ENCODE data around the gene RNU7-1.

RNU7-1 gene

DNA sequence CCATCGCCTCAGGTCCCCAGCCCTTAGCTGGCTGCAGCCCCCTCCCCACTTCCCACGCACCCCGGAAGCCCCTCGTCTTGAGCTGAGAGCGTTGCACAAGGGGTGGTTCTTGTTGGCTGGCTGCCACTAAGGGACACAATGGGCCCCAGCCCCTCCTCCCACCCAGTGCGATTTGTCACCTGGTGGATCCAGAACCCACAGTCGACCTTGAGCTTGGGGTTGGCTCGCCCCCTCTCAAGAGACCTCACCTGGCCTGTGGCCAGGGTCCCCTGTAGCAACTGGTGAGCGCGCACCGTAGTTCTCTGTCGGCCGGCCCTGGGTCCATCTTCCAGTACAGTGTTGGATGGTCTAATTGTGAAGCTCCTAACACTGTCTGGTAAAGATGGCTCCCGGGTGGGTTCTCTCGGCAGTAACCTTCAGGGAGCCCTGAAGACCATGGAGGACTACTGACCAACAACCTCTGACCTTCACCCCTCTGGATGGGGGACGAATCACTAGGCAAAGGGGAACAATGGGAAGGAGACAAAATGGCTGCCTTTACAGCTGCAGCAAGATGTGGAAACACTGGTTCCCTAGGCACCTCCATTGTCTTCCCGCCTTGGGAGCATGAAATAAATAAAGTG is 20.3 kb downstream of the RNU7-1 start:
- TF ChIP-seq, protein P1, sequence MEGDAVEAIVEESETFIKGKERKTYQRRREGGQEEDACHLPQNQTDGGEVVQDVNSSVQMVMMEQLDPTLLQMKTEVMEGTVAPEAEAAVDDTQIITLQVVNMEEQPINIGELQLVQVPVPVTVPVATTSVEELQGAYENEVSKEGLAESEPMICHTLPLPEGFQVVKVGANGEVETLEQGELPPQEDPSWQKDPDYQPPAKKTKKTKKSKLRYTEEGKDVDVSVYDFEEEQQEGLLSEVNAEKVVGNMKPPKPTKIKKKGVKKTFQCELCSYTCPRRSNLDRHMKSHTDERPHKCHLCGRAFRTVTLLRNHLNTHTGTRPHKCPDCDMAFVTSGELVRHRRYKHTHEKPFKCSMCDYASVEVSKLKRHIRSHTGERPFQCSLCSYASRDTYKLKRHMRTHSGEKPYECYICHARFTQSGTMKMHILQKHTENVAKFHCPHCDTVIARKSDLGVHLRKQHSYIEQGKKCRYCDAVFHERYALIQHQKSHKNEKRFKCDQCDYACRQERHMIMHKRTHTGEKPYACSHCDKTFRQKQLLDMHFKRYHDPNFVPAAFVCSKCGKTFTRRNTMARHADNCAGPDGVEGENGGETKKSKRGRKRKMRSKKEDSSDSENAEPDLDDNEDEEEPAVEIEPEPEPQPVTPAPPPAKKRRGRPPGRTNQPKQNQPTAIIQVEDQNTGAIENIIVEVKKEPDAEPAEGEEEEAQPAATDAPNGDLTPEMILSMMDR (IDR thresholded peaks at IDR 0.05) = no peak

DNA sequence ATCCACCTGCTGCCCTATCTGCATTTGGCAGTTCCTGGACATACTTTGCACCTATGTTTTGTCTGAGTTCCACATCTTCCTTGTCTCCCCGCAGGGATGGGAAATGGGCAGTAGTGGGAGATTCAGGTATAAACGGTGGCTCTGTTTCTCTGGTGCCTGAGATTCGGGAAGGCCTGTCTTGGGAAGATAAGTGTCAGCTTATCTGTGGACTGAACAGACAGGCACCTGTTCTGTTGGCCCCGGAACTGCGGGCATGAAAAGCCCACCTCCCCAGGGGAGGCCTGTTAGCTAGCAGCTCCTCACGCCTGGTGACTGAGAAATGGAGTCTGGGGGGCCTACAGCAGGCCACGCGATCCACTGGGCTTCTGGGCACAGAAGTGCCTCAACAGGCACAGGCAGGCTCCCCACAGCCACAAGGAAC is 21.0 kb downstream of the RNU7-1 start:
- TF ChIP-seq, protein P1 (IDR thresholded peaks at IDR 0.05) = no peak

DNA sequence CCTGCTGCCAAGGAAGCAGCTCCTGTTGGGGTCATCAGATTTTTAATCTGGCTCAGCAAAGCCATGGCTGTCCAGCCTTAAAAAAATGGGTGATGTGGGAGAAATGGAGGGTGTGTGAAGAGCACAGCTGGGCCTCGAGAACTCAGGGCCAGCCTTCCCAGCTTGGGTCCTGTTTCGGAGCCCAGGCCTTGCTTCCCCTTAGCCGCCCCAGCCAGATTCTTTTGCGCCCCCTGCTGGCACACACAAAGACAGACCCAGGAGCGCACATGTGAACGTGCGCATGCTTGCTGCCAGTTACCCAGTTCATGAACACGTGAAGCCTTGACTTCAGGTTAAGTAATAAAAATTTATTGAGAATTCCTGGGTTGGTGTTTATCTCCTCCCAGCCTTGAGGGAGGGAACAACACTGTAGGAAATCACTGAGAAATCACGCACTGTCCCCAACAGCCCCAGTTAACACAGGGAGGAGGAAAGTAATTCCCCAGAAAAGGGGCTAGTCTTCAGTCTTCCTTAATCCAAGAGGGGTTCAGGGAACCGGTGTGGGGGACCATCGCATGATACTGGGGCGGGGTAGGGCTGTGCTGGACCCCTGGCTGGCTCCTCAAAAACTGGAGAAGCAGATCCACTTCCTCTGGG is 21.5 kb downstream of the RNU7-1 start:
- TF ChIP-seq, protein P1 (IDR thresholded peaks at IDR 0.05) = peak; percentile 96

DNA sequence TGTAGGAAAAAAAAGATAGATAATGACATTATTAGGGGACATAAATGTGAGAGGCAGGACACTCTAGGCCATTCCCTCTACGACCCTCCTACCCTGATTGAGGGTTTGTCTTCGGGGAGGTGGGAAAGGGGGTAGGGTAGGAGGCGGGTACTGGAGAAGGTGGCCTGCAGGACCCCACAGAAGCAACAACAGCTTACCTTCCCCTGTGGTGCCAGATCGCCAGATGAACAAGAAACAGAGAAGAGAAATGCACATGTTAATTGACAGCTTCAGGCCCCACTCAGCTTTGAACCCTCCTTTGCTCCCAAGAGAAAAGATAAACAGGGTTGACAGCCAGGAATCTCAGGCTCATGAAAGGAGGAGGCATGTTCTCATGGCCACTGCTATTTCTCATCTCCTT is 22.1 kb downstream of the RNU7-1 start:
- TF ChIP-seq, protein P1 (IDR thresholded peaks at IDR 0.05) = no peak

DNA sequence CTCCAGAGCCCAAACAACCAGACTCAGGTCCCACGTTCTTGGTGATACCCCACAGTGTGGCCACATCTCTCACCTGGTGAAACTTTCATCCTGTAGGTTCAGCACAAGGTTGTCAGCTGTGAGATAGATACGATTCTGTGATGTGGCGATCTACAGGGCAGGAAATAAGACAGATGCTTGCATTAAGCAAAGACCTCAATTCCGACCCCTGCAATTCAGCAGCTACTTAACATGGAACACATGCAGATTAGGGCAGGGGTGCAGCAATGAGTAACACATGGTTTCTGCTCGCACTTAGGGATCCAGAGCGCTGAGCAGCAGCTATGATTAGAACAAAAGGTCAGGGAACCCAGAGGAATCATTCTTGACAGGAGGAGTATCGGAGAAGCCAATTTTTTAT is 22.7 kb downstream of the RNU7-1 start:
- TF ChIP-seq, protein P1 (IDR thresholded peaks at IDR 0.05) = no peak

DNA sequence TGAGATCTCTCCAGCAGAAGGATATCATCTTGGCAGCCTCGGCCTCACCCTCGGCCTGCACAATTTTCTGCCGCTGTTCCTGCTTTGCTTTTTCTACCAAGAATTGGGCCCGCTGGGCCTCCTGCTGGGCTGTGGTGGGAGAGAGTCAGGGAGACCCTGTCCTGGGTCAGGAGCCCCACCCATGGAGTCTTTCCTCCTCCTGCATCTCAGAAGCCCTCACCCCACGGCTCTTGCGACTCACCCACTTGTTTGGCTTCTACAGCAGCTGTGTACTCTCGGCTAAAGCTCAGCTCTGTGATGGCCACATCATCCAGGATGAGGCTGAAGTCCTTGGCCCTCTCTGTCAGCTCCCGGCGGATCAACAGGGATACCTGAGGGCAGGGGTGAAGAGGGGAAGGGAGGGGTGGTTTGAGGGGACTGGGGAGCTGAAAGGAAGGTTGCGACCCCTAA is 24.1 kb downstream of the RNU7-1 start:
- TF ChIP-seq, protein P1 (IDR thresholded peaks at IDR 0.05) = no peak

DNA sequence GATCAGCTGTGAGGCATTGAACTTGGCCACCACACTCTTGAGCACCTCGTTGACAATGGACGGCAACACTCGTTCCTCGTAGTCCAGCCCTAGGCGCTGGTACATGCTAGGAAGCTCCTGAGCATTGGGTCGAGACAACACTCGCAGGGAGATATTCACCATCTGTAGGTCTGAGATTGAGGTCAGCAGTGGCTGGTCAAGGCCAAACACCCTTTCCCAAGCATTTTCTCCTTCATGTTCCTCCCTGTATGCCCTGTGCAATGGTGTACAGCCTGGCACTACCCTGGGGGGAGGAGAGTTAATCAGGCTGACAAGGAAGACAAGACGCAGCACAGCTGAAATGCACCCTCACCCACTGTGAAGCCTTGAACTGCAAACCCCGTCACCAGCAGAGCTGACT is 24.8 kb downstream of the RNU7-1 start:
- TF ChIP-seq, protein P1 (IDR thresholded peaks at IDR 0.05) = no peak

Measured in LNCAP (cell line).